Caco-2 (cell line): ENCODE measurements around the gene KIAA1671. TPM values are rescaled to one million over a fixed set of nuclear protein-coding genes. Genes with fewer than 3 reads are reported as not detected.

Experiments
- BruUV-seq: library from RNA; stranded (reverse); fragments of 400-500 nt; replicated peaks from 2 replicates; lab custom pipeline; 2021; lab: Mats Ljungman, UMichigan
- CTCF ChIA-PET: fragments of 300-600 bp; sonication (Branson Sonifier 250); formaldehyde crosslinking; loops from one replicate; lab custom pipeline; 2022; ENCODE audit warnings: antibody characterized with exemption; lab: Charles Lee
- POLR2A ChIA-PET: fragments of 300-600 bp; sonication (Branson Sonifier 250); formaldehyde crosslinking; loops from one replicate; lab custom pipeline; 2022; ENCODE audit warnings: antibody characterized with exemption; lab: Charles Lee
- DNase-seq, 2 experiments: peaks; one replicate each; pipeline versions ENCODE4 v3.0.0 to v3.0.0-alpha.2; 2020 to 2022
- H3K27me3 ChIP-seq: replicated peaks from 2 replicates; pipeline ENCODE4 v1.6.0; 2011; ENCODE audit warnings: low read length; ENCODE audit not compliant: control insufficient read depth, insufficient read depth
- H3K36me3 ChIP-seq: 2 replicates; pipeline ENCODE4 v1.5.1; 2011; ENCODE audit warnings: low read length; ENCODE audit not compliant: control insufficient read depth, insufficient read depth
- H3K4me1 ChIP-seq: fragments of 250-450 bp; sonication (Bioruptor Pico); 2 replicates; pipeline ENCODE4 v1.5.1; 2020; ENCODE audit warnings: mild to moderate bottlenecking
- H3K4me3 ChIP-seq: 2 replicates; pipeline ENCODE4 v1.5.1; 2011; ENCODE audit warnings: low read depth, mild to moderate bottlenecking, control low read depth, low read length
- H3K9me3 ChIP-seq: fragments of 250-450 bp; sonication (Bioruptor Pico); 2 replicates; pipeline ENCODE4 v1.5.1; 2020; ENCODE audit warnings: mild to moderate bottlenecking, moderate library complexity
- H3K27ac Mint-ChIP-seq: one replicate; pipeline ENCODE4 v1.8.0; 2022; ENCODE audit warnings: mixed read lengths; ENCODE audit not compliant: unreplicated experiment
- H3K27me3 Mint-ChIP-seq: one replicate; pipeline ENCODE4 v1.8.0; 2022; ENCODE audit warnings: mixed read lengths; ENCODE audit not compliant: insufficient read depth, unreplicated experiment
- H3K36me3 Mint-ChIP-seq: one replicate; pipeline ENCODE4 v1.8.0; 2022; ENCODE audit warnings: mild to moderate bottlenecking, mixed read lengths; ENCODE audit not compliant: insufficient read depth, unreplicated experiment
- H3K4me1 Mint-ChIP-seq: one replicate; pipeline ENCODE4 v1.8.0; 2022; ENCODE audit warnings: low read depth, mixed read lengths; ENCODE audit not compliant: unreplicated experiment
- H3K4me3 Mint-ChIP-seq: one replicate; pipeline ENCODE4 v1.8.0; 2022; ENCODE audit warnings: mild to moderate bottlenecking, moderate library complexity, mixed read lengths; ENCODE audit not compliant: unreplicated experiment
- H3K9me3 Mint-ChIP-seq: one replicate; pipeline ENCODE4 v1.8.0; 2022; ENCODE audit warnings: mixed read lengths; ENCODE audit not compliant: unreplicated experiment
- CTCF ChIP-seq, 2 experiments: fragments of 200-600 bp in 1 of 2; IDR thresholded peaks; 1 replicate in 1 of 2; 2 replicates in 1 of 2; pipeline versions ENCODE4 v1.5.1 to v1.8.0; 2011 to 2022; ENCODE audit warnings: antibody characterized with exemption in 1 of 2, control low read depth in 1 of 2, inconsistent platforms in 1 of 2, low read depth in 1 of 2, low read length in 1 of 2, mild to moderate bottlenecking in 1 of 2, moderate library complexity in 1 of 2; ENCODE audit not compliant: insufficient read depth in 1 of 2, severe bottlenecking in 1 of 2, unreplicated experiment in 1 of 2
- intact Hi-C: fragments of 100-400 bp; cut with micrococcal nuclease; formaldehyde crosslinking; loops from one replicate; pipeline ENCODE4 v1.10.0; 2022; ENCODE audit not compliant: unreplicated experiment
- total RNA-seq: library from RNA; stranded (reverse); gene quantifications from 2 replicates; pipeline ENCODE4 v1.2.3, GENCODE V29; 2022

Gene KIAA1671
- total RNA-seq, 1 experiment from 2014 or later, result 28.6 TPM

DNA sequence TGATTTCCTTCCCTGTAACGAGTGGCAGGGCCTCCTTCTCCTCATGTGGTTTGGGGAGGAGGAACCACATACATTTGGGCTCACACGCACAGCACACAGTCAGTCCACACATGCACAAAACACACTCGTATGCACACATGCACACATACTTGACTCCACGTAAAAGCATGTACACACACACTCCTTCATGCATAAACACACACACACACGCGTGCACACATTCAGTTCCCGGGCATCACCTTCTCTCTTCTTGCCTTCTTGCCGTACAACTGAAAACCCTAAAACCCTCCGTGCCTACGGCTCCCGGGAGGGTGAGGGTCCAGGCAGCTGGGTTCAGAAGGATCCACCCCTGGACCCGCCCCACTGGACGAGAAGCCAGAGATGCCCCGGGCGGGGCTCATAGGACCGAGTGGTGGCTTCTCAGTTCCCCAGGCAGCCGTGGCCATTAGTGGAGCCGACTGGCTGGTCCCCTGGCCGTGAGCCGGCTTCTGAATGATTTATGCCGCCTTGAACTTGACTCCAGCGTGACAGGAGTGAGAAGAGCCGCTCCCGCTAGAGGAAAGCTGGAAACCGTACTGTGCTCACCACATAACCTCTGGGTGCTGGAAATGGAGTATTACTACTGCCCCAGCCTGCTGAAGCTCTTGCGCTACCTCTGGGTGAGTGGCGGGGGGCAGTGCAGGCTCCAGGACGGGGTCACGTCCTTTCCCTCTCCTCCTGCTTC is 117.4 kb downstream of the KIAA1671 start:
- Mint-ChIP-seq H3K9me3 (no peaks in the 10 kb centered on the region), H3K4me1 (peaks cover 14% of the 10 kb centered on the region), H3K36me3 (peaks cover 11% of the 10 kb centered on the region), H3K4me3 (no peak overlapping the region), H3K27ac (no peak overlapping the region), H3K27me3 (no peaks in the 10 kb centered on the region)
- ChIA-PET POLR2A (no interaction called here), CTCF (no interaction called here)
- no peak for TF ChIP-seq CTCF (IDR thresholded peaks at IDR 0.05; ENCODE audit: insufficient read depth in 1 of 2, low read depth in 1 of 2, low read length in 1 of 2, severe bottlenecking in 1 of 2, unreplicated experiment in 1 of 2)
- no TSS peak for BruUV-seq
- Histone ChIP-seq H3K27me3 (no peaks in the 10 kb centered on the region), H3K4me3 (no peak overlapping the region), H3K36me3 (no peaks in the 10 kb centered on the region), H3K9me3 (no peaks in the 10 kb centered on the region), H3K4me1 (no peaks in the 10 kb centered on the region)
- intact Hi-C loops, result no loop called here
- no peak for DNase-seq

DNA sequence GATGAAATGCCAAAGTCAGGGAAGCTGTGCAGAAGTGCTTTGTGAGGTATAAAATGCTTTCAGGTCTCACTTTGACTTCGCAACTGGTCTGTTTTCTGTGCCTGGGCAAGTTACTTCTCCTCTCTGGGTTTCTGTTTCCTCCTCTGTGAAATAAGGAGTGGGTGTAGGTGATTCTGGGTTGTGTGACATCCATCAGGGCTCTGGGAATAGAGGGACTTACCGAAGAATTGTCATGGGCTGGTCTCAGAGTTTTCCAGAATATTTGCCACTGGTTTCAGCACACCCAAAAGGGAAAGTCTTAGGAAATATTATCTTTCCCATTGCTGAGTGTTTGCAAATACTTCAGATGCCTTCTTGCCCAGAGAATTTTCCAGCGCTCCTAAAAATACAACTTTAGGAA is 118.4 kb downstream of the KIAA1671 start:
- Histone ChIP-seq H3K27me3 (no peaks in the 10 kb centered on the region), H3K4me1 (no peaks in the 10 kb centered on the region), H3K9me3 (no peaks in the 10 kb centered on the region), H3K4me3 (no peak overlapping the region), H3K36me3 (no peaks in the 10 kb centered on the region)
- H3K9me3 Mint-ChIP-seq, result no peaks in the 10 kb centered on the region
- TF ChIP-seq CTCF (IDR thresholded peaks at IDR 0.05; ENCODE audit: insufficient read depth in 1 of 2, low read depth in 1 of 2, low read length in 1 of 2, severe bottlenecking in 1 of 2, unreplicated experiment in 1 of 2), result no peak
- DNase-seq, result no peak
- no TSS peak for BruUV-seq
- CTCF ChIA-PET, result interaction anchor here (1.6 kb wide), 1 partner anchor 10 kb away, joined by 4 read pairs; no protein-coding TSS in a partner anchor
- H3K27ac Mint-ChIP-seq, result no peak overlapping the region
- H3K27me3 Mint-ChIP-seq, result no peaks in the 10 kb centered on the region
- peaks cover 11% of the 10 kb centered on the region for H3K36me3 Mint-ChIP-seq
- POLR2A ChIA-PET, result no interaction called here
- peaks cover 14% of the 10 kb centered on the region for H3K4me1 Mint-ChIP-seq
- no peak overlapping the region for H3K4me3 Mint-ChIP-seq
- intact Hi-C loops, result no loop called here

DNA sequence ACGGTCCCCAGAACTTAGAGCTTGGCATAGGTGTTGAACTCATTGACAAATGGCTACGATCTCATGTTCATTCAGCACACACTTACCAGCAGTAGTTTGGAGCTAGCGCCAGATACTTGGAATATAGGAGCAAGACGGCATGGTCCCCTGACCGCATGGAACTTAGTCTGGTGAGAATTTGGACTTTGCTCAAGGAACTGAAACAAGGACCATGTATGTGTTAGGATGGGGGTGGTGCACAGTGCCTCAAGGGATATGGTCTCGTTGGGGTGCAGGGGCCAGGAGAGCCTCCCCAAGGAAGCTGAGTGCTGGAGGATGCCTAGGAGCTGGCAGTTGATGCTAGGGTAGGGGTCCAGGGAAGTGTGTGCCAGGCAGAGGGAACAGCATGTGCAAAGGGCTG is 119.2 kb downstream of the KIAA1671 start:
- no peak overlapping the region for H3K4me3 ChIP-seq

More for the DNA sequence above, 119.2 kb downstream of the KIAA1671 start:
- no peak for DNase-seq
- Mint-ChIP-seq H3K4me1 (peaks cover 14% of the 10 kb centered on the region), H3K36me3 (peaks cover 11% of the 10 kb centered on the region), H3K27me3 (no peaks in the 10 kb centered on the region), H3K27ac (no peak overlapping the region), H3K4me3 (no peak overlapping the region), H3K9me3 (no peaks in the 10 kb centered on the region)
- ChIA-PET CTCF (interaction anchor here (0.6 to 1.6 kb wide), 3 partner anchors 10 to 1134 kb away, joined by 3 to 7 read pairs (median 4); no protein-coding TSS in a partner anchor), POLR2A (no interaction called here)
- BruUV-seq, result no TSS peak
- Histone ChIP-seq H3K36me3 (no peaks in the 10 kb centered on the region), H3K4me1 (no peaks in the 10 kb centered on the region), H3K9me3 (no peaks in the 10 kb centered on the region), H3K27me3 (no peaks in the 10 kb centered on the region)
- no peak for TF ChIP-seq CTCF (IDR thresholded peaks at IDR 0.05; ENCODE audit: insufficient read depth in 1 of 2, low read depth in 1 of 2, low read length in 1 of 2, severe bottlenecking in 1 of 2, unreplicated experiment in 1 of 2)
- intact Hi-C loops, result no loop called here
